Epithelial cell of proximal tubule (primary cell): ENCODE results near the gene ME3. TPM values are rescaled to one million over a fixed set of nuclear protein-coding genes. Genes with fewer than 3 reads are reported as not detected.

Source experiments
- DNase-seq: peaks from one replicate; pipeline ENCODE4 v3.0.0-alpha.2; 2011; ENCODE audit warnings: low read depth
- H3K4me3 ChIP-seq: 2 replicates; pipeline ENCODE4 v1.5.1; 2011; ENCODE audit warnings: low read depth, mild to moderate bottlenecking, low read length
- total RNA-seq: library from RNA; depleted of rRNA; stranded (reverse); fragments of >200 nt; gene quantifications from 2 replicates; pipeline ENCODE4 v1.2.3, GENCODE V29; 2015
- TF ChIP-seq, protein P1 (sequence below): conservative IDR thresholded peaks from 2 replicates; pipeline ENCODE4 v1.5.1; 2012; ENCODE audit warnings: low read depth, mild to moderate bottlenecking, low read length

ME3 gene
- total RNA-seq, 1 donor from 2014 or later = 35.2 TPM

- no peak for DNase-seq
- TF ChIP-seq, protein P1, sequence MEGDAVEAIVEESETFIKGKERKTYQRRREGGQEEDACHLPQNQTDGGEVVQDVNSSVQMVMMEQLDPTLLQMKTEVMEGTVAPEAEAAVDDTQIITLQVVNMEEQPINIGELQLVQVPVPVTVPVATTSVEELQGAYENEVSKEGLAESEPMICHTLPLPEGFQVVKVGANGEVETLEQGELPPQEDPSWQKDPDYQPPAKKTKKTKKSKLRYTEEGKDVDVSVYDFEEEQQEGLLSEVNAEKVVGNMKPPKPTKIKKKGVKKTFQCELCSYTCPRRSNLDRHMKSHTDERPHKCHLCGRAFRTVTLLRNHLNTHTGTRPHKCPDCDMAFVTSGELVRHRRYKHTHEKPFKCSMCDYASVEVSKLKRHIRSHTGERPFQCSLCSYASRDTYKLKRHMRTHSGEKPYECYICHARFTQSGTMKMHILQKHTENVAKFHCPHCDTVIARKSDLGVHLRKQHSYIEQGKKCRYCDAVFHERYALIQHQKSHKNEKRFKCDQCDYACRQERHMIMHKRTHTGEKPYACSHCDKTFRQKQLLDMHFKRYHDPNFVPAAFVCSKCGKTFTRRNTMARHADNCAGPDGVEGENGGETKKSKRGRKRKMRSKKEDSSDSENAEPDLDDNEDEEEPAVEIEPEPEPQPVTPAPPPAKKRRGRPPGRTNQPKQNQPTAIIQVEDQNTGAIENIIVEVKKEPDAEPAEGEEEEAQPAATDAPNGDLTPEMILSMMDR = no peak
- no peak overlapping the region for H3K4me3 ChIP-seq
These were observed 45.5 kb upstream of the ME3 start for GRCh38 chr11:86717817-86718501.

DNA sequence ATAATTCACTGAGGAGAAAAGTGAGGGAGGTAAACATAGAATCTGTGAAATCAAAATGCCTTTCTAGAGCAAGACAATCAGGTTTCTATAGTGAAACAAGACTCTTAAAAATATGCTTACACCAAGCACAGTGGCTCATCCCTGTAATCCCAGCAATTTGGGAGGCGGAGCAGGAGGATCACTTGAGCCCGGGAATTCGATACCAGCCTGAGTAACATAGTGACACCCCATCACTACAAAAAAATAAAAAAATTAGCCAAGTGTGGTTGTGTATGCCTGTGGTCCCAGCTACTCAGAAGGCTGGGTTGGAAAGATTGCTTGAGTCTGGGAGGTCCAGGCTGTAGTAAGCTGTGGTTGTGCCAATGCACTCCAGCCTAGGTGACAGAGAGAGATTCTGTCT is 43.2 kb upstream of the ME3 start:
- DNase-seq = no peak
- TF ChIP-seq, protein P1 = no peak
- no peak overlapping the region for H3K4me3 ChIP-seq

GRCh38 chr11:86713552-86713951 is 41.1 kb upstream of the ME3 start:
- no peak overlapping the region for H3K4me3 ChIP-seq
- DNase-seq = no peak
- TF ChIP-seq, protein P1 = no peak

GRCh38 chr11:86710936-86711335 is 38.5 kb upstream of the ME3 start:
- H3K4me3 ChIP-seq = no peak overlapping the region
- no peak for DNase-seq
- TF ChIP-seq, protein P1 = no peak

GRCh38 chr11:86708669-86709068 is 36.3 kb upstream of the ME3 start:
- DNase-seq = no peak
- no peak overlapping the region for H3K4me3 ChIP-seq
- TF ChIP-seq, protein P1 = no peak

- no peak for DNase-seq
- TF ChIP-seq, protein P1 = no peak
- H3K4me3 ChIP-seq = no peak overlapping the region
These were observed 34.1 kb upstream of the ME3 start for GRCh38 chr11:86706338-86707131.
